Measurements from ENCODE around the gene LAMA2. TPM values are rescaled to one million over a fixed set of nuclear protein-coding genes. Genes with fewer than 3 reads are reported as not detected.

The LAMA2 gene
- total and polyA plus RNA-seq, 2 experiments from 2014 or later = 11.1 to 57.5 TPM

DNA sequence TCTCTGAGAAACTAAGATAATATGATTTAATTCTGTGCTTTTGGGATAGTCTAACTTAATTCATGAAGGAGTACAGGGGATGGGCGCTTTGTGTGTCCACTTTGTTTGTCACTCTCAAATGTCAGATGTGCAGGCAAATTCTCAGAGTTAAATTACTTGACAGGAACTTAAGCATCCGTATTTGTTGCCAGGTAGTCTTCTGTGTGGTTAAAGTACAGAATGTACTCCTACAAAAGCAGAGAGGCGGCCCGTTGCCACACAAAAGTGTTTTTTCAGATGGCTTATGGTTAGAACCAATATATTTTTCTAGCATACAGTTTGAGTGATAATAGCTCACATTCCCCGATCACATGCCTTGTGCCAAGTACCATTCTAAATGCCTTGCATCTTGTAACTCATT, 234.4 kb downstream of the LAMA2 start:
- DNase-seq (ENCODE audit: low spot score) = no peak
- Histone ChIP-seq H3K79me2 (no peaks in the 10 kb centered on the region), H3K4me1 (ENCODE audit: insufficient read depth) (no peaks in the 10 kb centered on the region), H3K4me2 (no peak overlapping the region), H3K9me2 (replicated peaks; ENCODE audit: insufficient read depth) (no peaks in the 10 kb centered on the region), H3K36me3 (replicated peaks; ENCODE audit: insufficient read depth, low read depth) (no peaks in the 10 kb centered on the region), H2AFZ (no peak overlapping the region), H3K27ac (no peak overlapping the region), H3K9me3 (ENCODE audit: low read depth) (no peaks in the 10 kb centered on the region), H3K27me3 (no peaks in the 10 kb centered on the region), H4K20me1 (ENCODE audit: insufficient read depth, poor library complexity, severe bottlenecking) (no peaks in the 10 kb centered on the region), H3K4me3 (no peak overlapping the region)
- no peak for TF ChIP-seq EZH2phosphoT487 (IDR thresholded peaks at IDR 0.05; ENCODE audit: low read depth, severe bottlenecking, unreplicated experiment)
- WGBS (ENCODE audit: low lambda C conversion rate, missing lambda C conversion rate) = 87% methylated on average over 5 of the region's 5 CpGs

- H3K9me3 ChIP-seq (ENCODE audit: low read depth) = no peaks in the 10 kb centered on the region
- H3K27me3 ChIP-seq = no peaks in the 10 kb centered on the region
- no peak for TF ChIP-seq EZH2 (IDR thresholded peaks at IDR 0.05; ENCODE audit: borderline replicate concordance)
- no peak for TF ChIP-seq EZH2phosphoT487 (IDR thresholded peaks at IDR 0.05; ENCODE audit: low read depth, severe bottlenecking, unreplicated experiment)
- TF ChIP-seq, protein P1, sequence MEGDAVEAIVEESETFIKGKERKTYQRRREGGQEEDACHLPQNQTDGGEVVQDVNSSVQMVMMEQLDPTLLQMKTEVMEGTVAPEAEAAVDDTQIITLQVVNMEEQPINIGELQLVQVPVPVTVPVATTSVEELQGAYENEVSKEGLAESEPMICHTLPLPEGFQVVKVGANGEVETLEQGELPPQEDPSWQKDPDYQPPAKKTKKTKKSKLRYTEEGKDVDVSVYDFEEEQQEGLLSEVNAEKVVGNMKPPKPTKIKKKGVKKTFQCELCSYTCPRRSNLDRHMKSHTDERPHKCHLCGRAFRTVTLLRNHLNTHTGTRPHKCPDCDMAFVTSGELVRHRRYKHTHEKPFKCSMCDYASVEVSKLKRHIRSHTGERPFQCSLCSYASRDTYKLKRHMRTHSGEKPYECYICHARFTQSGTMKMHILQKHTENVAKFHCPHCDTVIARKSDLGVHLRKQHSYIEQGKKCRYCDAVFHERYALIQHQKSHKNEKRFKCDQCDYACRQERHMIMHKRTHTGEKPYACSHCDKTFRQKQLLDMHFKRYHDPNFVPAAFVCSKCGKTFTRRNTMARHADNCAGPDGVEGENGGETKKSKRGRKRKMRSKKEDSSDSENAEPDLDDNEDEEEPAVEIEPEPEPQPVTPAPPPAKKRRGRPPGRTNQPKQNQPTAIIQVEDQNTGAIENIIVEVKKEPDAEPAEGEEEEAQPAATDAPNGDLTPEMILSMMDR (IDR thresholded peaks at IDR 0.05; ENCODE audit: poor library complexity) = no peak
- H3K9me2 ChIP-seq (replicated peaks; ENCODE audit: insufficient read depth) = no peaks in the 10 kb centered on the region
- H3K4me3 ChIP-seq = no peak overlapping the region
- no peak for DNase-seq (ENCODE audit: low spot score)
- no peaks in the 10 kb centered on the region for H3K4me1 ChIP-seq (ENCODE audit: insufficient read depth)
- H4K20me1 ChIP-seq (ENCODE audit: insufficient read depth, poor library complexity, severe bottlenecking) = no peaks in the 10 kb centered on the region
- H3K79me2 ChIP-seq = no peaks in the 10 kb centered on the region
- 83% methylated on average over 3 of the region's 3 CpGs for WGBS (ENCODE audit: low lambda C conversion rate, missing lambda C conversion rate)
- H2AFZ ChIP-seq = no peak overlapping the region
- no peak overlapping the region for H3K4me2 ChIP-seq
- H3K27ac ChIP-seq = no peak overlapping the region
- no peaks in the 10 kb centered on the region for H3K36me3 ChIP-seq (replicated peaks; ENCODE audit: insufficient read depth, low read depth)
These were observed 238.1 kb downstream of the LAMA2 start for GRCh38 chr6:129120856-129121638.

GRCh38 chr6:129124347-129124746, 241.4 kb downstream of the LAMA2 start:
- Histone ChIP-seq H3K27ac (no peak overlapping the region), H3K36me3 (replicated peaks; ENCODE audit: insufficient read depth, low read depth) (no peaks in the 10 kb centered on the region), H3K79me2 (no peaks in the 10 kb centered on the region), H3K9me2 (replicated peaks; ENCODE audit: insufficient read depth) (no peaks in the 10 kb centered on the region), H3K27me3 (no peaks in the 10 kb centered on the region), H3K4me1 (ENCODE audit: insufficient read depth) (no peaks in the 10 kb centered on the region), H3K9me3 (ENCODE audit: low read depth) (no peaks in the 10 kb centered on the region), H3K4me3 (no peak overlapping the region), H4K20me1 (ENCODE audit: insufficient read depth, poor library complexity, severe bottlenecking) (no peaks in the 10 kb centered on the region), H2AFZ (no peak overlapping the region), H3K4me2 (no peak overlapping the region)
- WGBS (ENCODE audit: low lambda C conversion rate, missing lambda C conversion rate) = 100% methylated on average over 1 of the region's 1 CpG
- no peak for TF ChIP-seq EZH2phosphoT487 (IDR thresholded peaks at IDR 0.05; ENCODE audit: low read depth, severe bottlenecking, unreplicated experiment)
- DNase-seq (ENCODE audit: low spot score) = no peak

DNA sequence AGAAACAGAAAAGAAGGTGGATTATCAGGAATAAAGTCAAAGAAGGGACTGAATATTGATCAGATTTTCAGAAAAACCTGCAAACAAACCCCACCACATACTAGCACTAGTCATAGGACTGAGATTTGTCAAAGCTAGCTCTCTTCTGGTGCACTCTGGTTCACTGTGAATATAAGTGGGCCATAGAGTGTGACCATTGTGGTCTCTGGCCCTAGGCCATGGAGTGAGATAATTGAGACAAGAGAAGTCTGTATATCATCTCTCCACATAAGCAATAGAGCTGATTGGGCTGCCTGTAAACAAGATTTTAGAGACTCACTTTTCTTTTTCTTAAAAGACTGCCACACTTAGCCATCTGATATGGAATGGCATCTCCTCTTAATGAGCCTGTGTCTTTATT, 247.2 kb downstream of the LAMA2 start:
- no peak overlapping the region for H3K4me2 ChIP-seq
- peaks cover 6% of the 10 kb centered on the region for H3K4me1 ChIP-seq (ENCODE audit: insufficient read depth)
- DNase-seq (ENCODE audit: low spot score) = no peak
- H3K27me3 ChIP-seq = no peaks in the 10 kb centered on the region
- H3K36me3 ChIP-seq (replicated peaks; ENCODE audit: insufficient read depth, low read depth) = no peaks in the 10 kb centered on the region
- H4K20me1 ChIP-seq (ENCODE audit: insufficient read depth, poor library complexity, severe bottlenecking) = no peaks in the 10 kb centered on the region
- H2AFZ ChIP-seq = no peak overlapping the region
- no peak overlapping the region for H3K27ac ChIP-seq
- no peaks in the 10 kb centered on the region for H3K9me2 ChIP-seq (replicated peaks; ENCODE audit: insufficient read depth)
- no peaks in the 10 kb centered on the region for H3K9me3 ChIP-seq (ENCODE audit: low read depth)
- no peak overlapping the region for H3K4me3 ChIP-seq
- H3K79me2 ChIP-seq = no peaks in the 10 kb centered on the region
- no peak for TF ChIP-seq EZH2 (IDR thresholded peaks at IDR 0.05; ENCODE audit: borderline replicate concordance)
- no peak for TF ChIP-seq EZH2phosphoT487 (IDR thresholded peaks at IDR 0.05; ENCODE audit: low read depth, severe bottlenecking, unreplicated experiment)
- TF ChIP-seq, protein P1 (IDR thresholded peaks at IDR 0.05; ENCODE audit: poor library complexity) = no peak
